Panc1 (cell line): ENCODE measurements around the gene DUSP3. TPM values are rescaled to one million over a fixed set of nuclear protein-coding genes. Genes with fewer than 3 reads are reported as not detected.

Source experiments
- ATAC-seq: fragments of 200-7000 bp; cut with Tn5 transposase; 2 replicates; pipeline ENCODE4 v1.9.1; 2020; ENCODE audit warnings: mild to moderate bottlenecking, moderate library complexity
- BruUV-seq: library from RNA; stranded (reverse); fragments of 400-500 nt; replicated peaks from 2 replicates; lab custom pipeline; 2021; lab: Mats Ljungman, UMichigan
- CTCF ChIA-PET: fragments of 300-600 bp; sonication (Branson Sonifier 250); formaldehyde crosslinking; loops from one replicate; lab custom pipeline; 2022; ENCODE audit warnings: antibody characterized with exemption; lab: Charles Lee
- POLR2A ChIA-PET: fragments of 300-600 bp; sonication (Branson Sonifier 250); formaldehyde crosslinking; loops from one replicate; lab custom pipeline; 2022; ENCODE audit warnings: antibody characterized with exemption; lab: Charles Lee
- DNase-seq: peaks from one replicate; pipeline ENCODE4 v3.0.0-alpha.2; 2010; ENCODE audit warnings: low read depth, low spot score
- H3K27ac ChIP-seq: 2 replicates; pipeline ENCODE4 v1.5.1; 2011; ENCODE audit warnings: mild to moderate bottlenecking, low read length, inconsistent platforms
- H3K27me3 ChIP-seq: fragments of 200-500 bp; sonication (Bioruptor generic); 2 replicates; pipeline ENCODE4 v1.6.0; 2014; ENCODE audit warnings: low read length, inconsistent platforms; ENCODE audit not compliant: control insufficient read depth, insufficient read depth
- H3K36me3 ChIP-seq: fragments of 200-500 bp; sonication (Bioruptor generic); 2 replicates; pipeline ENCODE4 v1.5.1; 2014; ENCODE audit warnings: inconsistent platforms, mild to moderate bottlenecking, low read length, moderate library complexity; ENCODE audit not compliant: control insufficient read depth, insufficient read depth
- H3K4me1 ChIP-seq: 2 replicates; pipeline ENCODE4 v1.5.1; 2011; ENCODE audit warnings: inconsistent platforms, mild to moderate bottlenecking, low read length, moderate library complexity; ENCODE audit not compliant: control insufficient read depth, insufficient read depth
- H3K4me3 ChIP-seq, 2 experiments: 2 replicates each; pipeline ENCODE4 v1.5.1; 2011 to 2012; ENCODE audit warnings: low read depth in 2 of 2, low read length in 2 of 2, mild to moderate bottlenecking in 2 of 2, inconsistent platforms in 1 of 2, moderate library complexity in 1 of 2
- H3K9me3 ChIP-seq: fragments of 200-500 bp; sonication (Bioruptor generic); 2 replicates; pipeline ENCODE4 v1.5.1; 2014; ENCODE audit warnings: low read depth, mild to moderate bottlenecking, inconsistent platforms, low read length, moderate library complexity; ENCODE audit not compliant: control insufficient read depth, insufficient read depth
- POLR2AphosphoS5 ChIP-seq: IDR thresholded peaks from 2 replicates; pipeline ENCODE4 v1.6.1; 2012; ENCODE audit warnings: mild to moderate bottlenecking, low read depth, low read length, moderate library complexity
- SIN3A ChIP-seq: IDR thresholded peaks from 2 replicates; pipeline ENCODE4 v1.6.1; 2012; ENCODE audit warnings: low read depth, mild to moderate bottlenecking, low read length, moderate library complexity, borderline replicate concordance; ENCODE audit not compliant: insufficient read depth
- TCF7L2 ChIP-seq: IDR thresholded peaks from 2 replicates; pipeline ENCODE4 v1.6.1; 2011; ENCODE audit warnings: mild to moderate bottlenecking, low read depth, low read length, inconsistent platforms
- in situ Hi-C: cut with HindIII; loops from 2 replicates; pipeline ENCODE4 v1.10.0; 2016; ENCODE audit warnings: low sequenced_read_pairs, low pct_unique_long_range_greater_than_20kb
- intact Hi-C: fragments of 100-400 bp; cut with micrococcal nuclease; formaldehyde crosslinking; loops from one replicate; pipeline ENCODE4 v1.10.0; 2022; ENCODE audit not compliant: unreplicated experiment
- total RNA-seq: library from RNA; stranded (reverse); gene quantifications from one replicate; pipeline ENCODE4 v1.2.1, GENCODE V29; 2021; ENCODE audit not compliant: unreplicated experiment
- TF ChIP-seq, protein P1 (sequence below): fragments of 450-650 bp; IDR thresholded peaks from 2 replicates; pipeline ENCODE4 v1.5.1; 2017; ENCODE audit warnings: mild to moderate bottlenecking
- TF ChIP-seq, protein P2 (sequence below), 2 experiments: IDR thresholded peaks; 2 replicates each; pipeline ENCODE4 v1.6.1; 2011 to 2012; ENCODE audit warnings: low read depth in 2 of 2, control low read depth in 1 of 2, low read length in 1 of 2, mild to moderate bottlenecking in 1 of 2, moderate library complexity in 1 of 2; ENCODE audit not compliant: insufficient read depth in 1 of 2

The DUSP3 gene
- total RNA-seq, 1 experiment from 2014 or later = 41.6 TPM

DNA sequence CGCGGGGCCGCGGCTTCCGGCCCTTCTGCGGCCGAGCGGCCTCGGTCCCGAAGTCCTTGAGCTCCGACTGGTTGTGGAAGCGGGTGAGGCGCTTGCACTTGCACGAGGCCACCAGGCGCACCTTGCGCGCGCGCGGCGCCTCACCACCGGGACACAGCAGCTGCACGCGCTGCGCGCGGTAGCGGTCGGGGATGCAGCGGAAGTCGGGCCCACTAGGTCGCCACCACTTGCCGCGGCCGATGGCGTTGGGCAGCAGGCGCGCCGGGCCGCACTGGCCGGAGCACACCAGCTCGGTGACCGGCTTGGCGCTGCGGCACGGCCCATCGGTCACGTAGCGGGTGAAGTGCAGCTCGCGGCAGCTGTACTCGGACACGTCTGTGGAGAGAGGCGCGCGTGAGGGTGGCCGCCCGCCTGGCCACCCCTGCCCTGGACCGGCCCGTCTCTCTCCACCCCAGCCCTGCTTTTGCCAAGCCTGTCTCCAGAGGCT, 23.3 kb downstream of the DUSP3 start:
- no peaks in the 10 kb centered on the region for H3K36me3 ChIP-seq
- BruUV-seq = no TSS peak
- intact Hi-C loops (no loop called here), in situ Hi-C loops (loop anchor here (10.0 kb wide), 1 partner anchor 51 kb away; no protein-coding TSS in a partner anchor)
- H3K4me3 ChIP-seq = peak overlapping the region; percentile 9 to 18; a peak in 1 of 4 replicates
- TF ChIP-seq TCF7L2 = no peak
- TF ChIP-seq, protein P1, sequence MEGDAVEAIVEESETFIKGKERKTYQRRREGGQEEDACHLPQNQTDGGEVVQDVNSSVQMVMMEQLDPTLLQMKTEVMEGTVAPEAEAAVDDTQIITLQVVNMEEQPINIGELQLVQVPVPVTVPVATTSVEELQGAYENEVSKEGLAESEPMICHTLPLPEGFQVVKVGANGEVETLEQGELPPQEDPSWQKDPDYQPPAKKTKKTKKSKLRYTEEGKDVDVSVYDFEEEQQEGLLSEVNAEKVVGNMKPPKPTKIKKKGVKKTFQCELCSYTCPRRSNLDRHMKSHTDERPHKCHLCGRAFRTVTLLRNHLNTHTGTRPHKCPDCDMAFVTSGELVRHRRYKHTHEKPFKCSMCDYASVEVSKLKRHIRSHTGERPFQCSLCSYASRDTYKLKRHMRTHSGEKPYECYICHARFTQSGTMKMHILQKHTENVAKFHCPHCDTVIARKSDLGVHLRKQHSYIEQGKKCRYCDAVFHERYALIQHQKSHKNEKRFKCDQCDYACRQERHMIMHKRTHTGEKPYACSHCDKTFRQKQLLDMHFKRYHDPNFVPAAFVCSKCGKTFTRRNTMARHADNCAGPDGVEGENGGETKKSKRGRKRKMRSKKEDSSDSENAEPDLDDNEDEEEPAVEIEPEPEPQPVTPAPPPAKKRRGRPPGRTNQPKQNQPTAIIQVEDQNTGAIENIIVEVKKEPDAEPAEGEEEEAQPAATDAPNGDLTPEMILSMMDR = no peak
- H3K4me1 ChIP-seq = no peaks in the 10 kb centered on the region
- DNase-seq (no peak), ATAC-seq (peak; percentile 67)
- CTCF ChIA-PET = interaction anchor here (0.7 kb wide), 1 partner anchor 50 kb away, joined by 3 read pairs; no protein-coding TSS in a partner anchor
- H3K27me3 ChIP-seq = no peaks in the 10 kb centered on the region
- POLR2A ChIA-PET = no interaction called here
- no peak overlapping the region for H3K27ac ChIP-seq
- no peaks in the 10 kb centered on the region for H3K9me3 ChIP-seq

DNA sequence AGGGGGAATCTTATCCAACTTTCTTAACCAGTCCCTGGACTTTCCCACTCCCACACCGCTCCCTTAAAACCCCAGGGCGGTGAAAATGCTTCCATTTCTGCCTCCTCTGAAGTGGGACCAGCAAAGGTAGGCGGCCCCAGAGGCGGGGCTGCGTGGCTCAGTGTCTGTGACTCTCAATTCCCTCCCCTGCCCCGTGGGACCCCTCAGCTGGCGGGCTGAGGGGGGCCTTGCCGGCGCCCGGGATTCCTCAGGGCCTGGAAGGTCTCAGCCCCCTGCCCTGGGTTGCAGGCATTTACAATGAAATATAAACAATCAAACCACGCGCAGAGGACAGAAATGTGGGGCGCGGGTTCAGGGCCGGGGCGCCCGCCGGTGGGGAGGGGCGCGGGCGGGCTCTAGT, 23.8 kb downstream of the DUSP3 start:
- in situ Hi-C loops (loop anchor here (10.0 kb wide), 1 partner anchor 50 kb away; no protein-coding TSS in a partner anchor), intact Hi-C loops (no loop called here)
- Histone ChIP-seq H3K4me1 (no peaks in the 10 kb centered on the region), H3K4me3 (peak overlapping the region in 1 of 2 experiments; percentile 18; a peak in 1 of 4 replicates), H3K36me3 (no peaks in the 10 kb centered on the region), H3K27me3 (no peaks in the 10 kb centered on the region), H3K27ac (no peak overlapping the region), H3K9me3 (no peaks in the 10 kb centered on the region)
- no TSS peak for BruUV-seq
- CTCF ChIA-PET = no interaction called here
- POLR2A ChIA-PET = no interaction called here
- ATAC-seq = no peak
- DNase-seq = no peak
- TF ChIP-seq, protein P1 = no peak
- TF ChIP-seq, protein P2, sequence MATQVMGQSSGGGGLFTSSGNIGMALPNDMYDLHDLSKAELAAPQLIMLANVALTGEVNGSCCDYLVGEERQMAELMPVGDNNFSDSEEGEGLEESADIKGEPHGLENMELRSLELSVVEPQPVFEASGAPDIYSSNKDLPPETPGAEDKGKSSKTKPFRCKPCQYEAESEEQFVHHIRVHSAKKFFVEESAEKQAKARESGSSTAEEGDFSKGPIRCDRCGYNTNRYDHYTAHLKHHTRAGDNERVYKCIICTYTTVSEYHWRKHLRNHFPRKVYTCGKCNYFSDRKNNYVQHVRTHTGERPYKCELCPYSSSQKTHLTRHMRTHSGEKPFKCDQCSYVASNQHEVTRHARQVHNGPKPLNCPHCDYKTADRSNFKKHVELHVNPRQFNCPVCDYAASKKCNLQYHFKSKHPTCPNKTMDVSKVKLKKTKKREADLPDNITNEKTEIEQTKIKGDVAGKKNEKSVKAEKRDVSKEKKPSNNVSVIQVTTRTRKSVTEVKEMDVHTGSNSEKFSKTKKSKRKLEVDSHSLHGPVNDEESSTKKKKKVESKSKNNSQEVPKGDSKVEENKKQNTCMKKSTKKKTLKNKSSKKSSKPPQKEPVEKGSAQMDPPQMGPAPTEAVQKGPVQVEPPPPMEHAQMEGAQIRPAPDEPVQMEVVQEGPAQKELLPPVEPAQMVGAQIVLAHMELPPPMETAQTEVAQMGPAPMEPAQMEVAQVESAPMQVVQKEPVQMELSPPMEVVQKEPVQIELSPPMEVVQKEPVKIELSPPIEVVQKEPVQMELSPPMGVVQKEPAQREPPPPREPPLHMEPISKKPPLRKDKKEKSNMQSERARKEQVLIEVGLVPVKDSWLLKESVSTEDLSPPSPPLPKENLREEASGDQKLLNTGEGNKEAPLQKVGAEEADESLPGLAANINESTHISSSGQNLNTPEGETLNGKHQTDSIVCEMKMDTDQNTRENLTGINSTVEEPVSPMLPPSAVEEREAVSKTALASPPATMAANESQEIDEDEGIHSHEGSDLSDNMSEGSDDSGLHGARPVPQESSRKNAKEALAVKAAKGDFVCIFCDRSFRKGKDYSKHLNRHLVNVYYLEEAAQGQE (IDR thresholded peaks at IDR 0.05; ENCODE audit: insufficient read depth in 1 of 2, low read depth in 2 of 2, low read length in 1 of 2) = no peak
- TF ChIP-seq POLR2AphosphoS5 (no peak), TCF7L2 (no peak), SIN3A (no peak)
